ENCODE results near the gene ARL2. TPM values are rescaled to one million over a fixed set of nuclear protein-coding genes. Genes with fewer than 3 reads are reported as not detected.

The ARL2 gene
- total RNA-seq, 1 donor from 2014 or later, result 66.4 TPM

DNA sequence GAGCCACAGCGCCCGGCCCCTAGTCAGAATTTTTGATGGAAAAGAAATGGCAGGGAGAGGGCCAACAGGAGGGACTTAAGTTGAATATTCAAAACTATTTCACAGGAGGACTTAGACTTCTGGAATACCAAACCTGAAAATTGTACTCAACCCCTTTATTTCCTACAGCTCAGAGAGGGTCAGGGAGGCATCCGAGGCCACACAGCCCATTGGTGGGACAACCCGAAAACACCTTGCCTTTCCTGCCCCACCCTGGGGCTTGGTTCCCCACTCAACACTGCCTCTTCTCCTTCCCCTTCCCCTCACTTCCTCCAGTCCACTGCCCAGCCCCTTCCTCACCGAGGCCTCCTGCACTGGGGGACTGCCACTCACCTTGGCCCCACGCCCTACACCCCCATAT is 43.0 kb downstream of the ARL2 start:
- H3K4me3 Mint-ChIP-seq (ENCODE audit: unreplicated experiment), result no peak overlapping the region
- TF ChIP-seq, protein P1, sequence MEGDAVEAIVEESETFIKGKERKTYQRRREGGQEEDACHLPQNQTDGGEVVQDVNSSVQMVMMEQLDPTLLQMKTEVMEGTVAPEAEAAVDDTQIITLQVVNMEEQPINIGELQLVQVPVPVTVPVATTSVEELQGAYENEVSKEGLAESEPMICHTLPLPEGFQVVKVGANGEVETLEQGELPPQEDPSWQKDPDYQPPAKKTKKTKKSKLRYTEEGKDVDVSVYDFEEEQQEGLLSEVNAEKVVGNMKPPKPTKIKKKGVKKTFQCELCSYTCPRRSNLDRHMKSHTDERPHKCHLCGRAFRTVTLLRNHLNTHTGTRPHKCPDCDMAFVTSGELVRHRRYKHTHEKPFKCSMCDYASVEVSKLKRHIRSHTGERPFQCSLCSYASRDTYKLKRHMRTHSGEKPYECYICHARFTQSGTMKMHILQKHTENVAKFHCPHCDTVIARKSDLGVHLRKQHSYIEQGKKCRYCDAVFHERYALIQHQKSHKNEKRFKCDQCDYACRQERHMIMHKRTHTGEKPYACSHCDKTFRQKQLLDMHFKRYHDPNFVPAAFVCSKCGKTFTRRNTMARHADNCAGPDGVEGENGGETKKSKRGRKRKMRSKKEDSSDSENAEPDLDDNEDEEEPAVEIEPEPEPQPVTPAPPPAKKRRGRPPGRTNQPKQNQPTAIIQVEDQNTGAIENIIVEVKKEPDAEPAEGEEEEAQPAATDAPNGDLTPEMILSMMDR (IDR thresholded peaks at IDR 0.05; ENCODE audit: unreplicated experiment), result no peak
- peaks cover 6% of the 10 kb centered on the region for H3K27me3 Mint-ChIP-seq (ENCODE audit: unreplicated experiment)
- H3K27ac Mint-ChIP-seq (ENCODE audit: unreplicated experiment), result no peak overlapping the region
- no peaks in the 10 kb centered on the region for H3K36me3 Mint-ChIP-seq (ENCODE audit: low read depth, unreplicated experiment)
- no peaks in the 10 kb centered on the region for H3K4me1 Mint-ChIP-seq (ENCODE audit: unreplicated experiment)
- no peaks in the 10 kb centered on the region for H3K9me3 Mint-ChIP-seq (ENCODE audit: unreplicated experiment)
- no peak for DNase-seq (ENCODE audit: low spot score)

GRCh38 chr11:65057526-65057925 is 43.6 kb downstream of the ARL2 start:
- H3K27me3 Mint-ChIP-seq (ENCODE audit: unreplicated experiment), result peaks cover 9% of the 10 kb centered on the region
- DNase-seq (ENCODE audit: low spot score), result no peak
- TF ChIP-seq, protein P1 (IDR thresholded peaks at IDR 0.05; ENCODE audit: unreplicated experiment), result no peak
- H3K4me1 Mint-ChIP-seq (ENCODE audit: unreplicated experiment), result no peaks in the 10 kb centered on the region
- H3K9me3 Mint-ChIP-seq (ENCODE audit: unreplicated experiment), result no peaks in the 10 kb centered on the region
- H3K36me3 Mint-ChIP-seq (ENCODE audit: low read depth, unreplicated experiment), result no peaks in the 10 kb centered on the region
- no peak overlapping the region for H3K4me3 Mint-ChIP-seq (ENCODE audit: unreplicated experiment)
- no peak overlapping the region for H3K27ac Mint-ChIP-seq (ENCODE audit: unreplicated experiment)

DNA sequence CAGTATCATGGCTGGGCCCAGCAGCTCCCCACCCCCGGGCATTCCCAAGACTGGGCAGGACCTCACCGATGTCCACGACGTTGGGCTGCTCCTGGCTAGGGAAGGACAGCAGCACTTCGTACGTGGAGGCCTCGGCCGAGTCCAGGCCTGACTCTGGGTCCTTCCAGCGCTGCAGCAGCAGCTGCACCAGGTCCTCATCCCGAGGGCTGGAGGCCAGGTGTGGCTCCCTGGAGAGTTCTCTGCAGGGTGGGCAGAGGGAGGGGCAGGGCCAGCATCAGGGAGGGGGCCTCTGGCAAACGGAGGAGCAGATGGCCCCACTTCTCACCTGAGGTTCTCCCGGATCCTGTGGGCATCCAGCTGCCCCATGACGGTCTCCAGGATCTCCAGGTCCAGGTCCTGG is 44.1 kb downstream of the ARL2 start:
- Mint-ChIP-seq H3K4me3 (ENCODE audit: unreplicated experiment) (no peak overlapping the region), H3K36me3 (ENCODE audit: low read depth, unreplicated experiment) (no peaks in the 10 kb centered on the region), H3K9me3 (ENCODE audit: unreplicated experiment) (no peaks in the 10 kb centered on the region), H3K27me3 (ENCODE audit: unreplicated experiment) (peaks cover 9% of the 10 kb centered on the region), H3K27ac (ENCODE audit: unreplicated experiment) (no peak overlapping the region), H3K4me1 (ENCODE audit: unreplicated experiment) (no peaks in the 10 kb centered on the region)
- TF ChIP-seq, protein P1 (IDR thresholded peaks at IDR 0.05; ENCODE audit: unreplicated experiment), result no peak
- no peak for DNase-seq (ENCODE audit: low spot score)

GRCh38 chr11:65058419-65059054 is 44.6 kb downstream of the ARL2 start, which contains the start of gene NAALADL1:
Gene NAALADL1, minus strand, starts transcription at chr11:65058553. Its CDS starts 32 bp downstream, at chr11:65058521.
- H3K4me3 Mint-ChIP-seq (ENCODE audit: unreplicated experiment), result no peak within 1 kb of the TSS
- H3K36me3 Mint-ChIP-seq (ENCODE audit: low read depth, unreplicated experiment), result no peaks in the 10 kb centered on the region
- no peaks in the 10 kb centered on the region for H3K9me3 Mint-ChIP-seq (ENCODE audit: unreplicated experiment)
- H3K27me3 Mint-ChIP-seq (ENCODE audit: unreplicated experiment), result peaks cover 9% of the 10 kb centered on the region
- DNase-seq (ENCODE audit: low spot score), result no peak
- TF ChIP-seq, protein P1 (IDR thresholded peaks at IDR 0.05; ENCODE audit: unreplicated experiment), result no peak
- H3K27ac Mint-ChIP-seq (ENCODE audit: unreplicated experiment), result no peak within 1 kb of the TSS
- H3K4me1 Mint-ChIP-seq (ENCODE audit: unreplicated experiment), result no peaks in the 10 kb centered on the region

GRCh38 chr11:65059523-65059922 is 45.6 kb downstream of the ARL2 start:
- Mint-ChIP-seq H3K4me1 (ENCODE audit: unreplicated experiment) (no peaks in the 10 kb centered on the region), H3K27ac (ENCODE audit: unreplicated experiment) (no peak overlapping the region), H3K27me3 (ENCODE audit: unreplicated experiment) (peaks cover 11% of the 10 kb centered on the region), H3K4me3 (ENCODE audit: unreplicated experiment) (no peak overlapping the region), H3K9me3 (ENCODE audit: unreplicated experiment) (no peaks in the 10 kb centered on the region), H3K36me3 (ENCODE audit: low read depth, unreplicated experiment) (no peaks in the 10 kb centered on the region)
- TF ChIP-seq, protein P1 (IDR thresholded peaks at IDR 0.05; ENCODE audit: unreplicated experiment), result no peak
- no peak for DNase-seq (ENCODE audit: low spot score)
